Cardiac muscle cell (in vitro differentiated cells and primary cell): Measurements from ENCODE around the gene SESN1. TPM values are rescaled to one million over a fixed set of nuclear protein-coding genes. Genes with fewer than 3 reads are reported as not detected.
A peak's percentile ranks its signal among the peaks of the same experiment; 100 is the strongest.
"Not testable (repeated sequence)": the region's sequence is repeated elsewhere in the genome, so short reads cannot be mapped to it uniquely, and the experiment has no call there.

Experiments used
- DNase-seq, 2 donors: peaks; one replicate each; pipeline versions ENCODE4 v3.0.0 to v3.0.0-alpha.2; 2010 to 2017; ENCODE audit warnings: low read depth in 1 of 2, low spot score in 1 of 2
- H3K27ac ChIP-seq: fragments of 200-600 bp; sonication (generic); 2 replicates; pipeline ENCODE4 v1.5.1; 2016
- H3K27me3 ChIP-seq: fragments of 200-600 bp; sonication (generic); 2 replicates; pipeline ENCODE4 v1.6.0; 2016; ENCODE audit warnings: control low read depth
- H3K36me3 ChIP-seq: fragments of 200-600 bp; sonication (generic); 2 replicates; pipeline ENCODE4 v1.5.1; 2016; ENCODE audit warnings: control low read depth
- H3K4me1 ChIP-seq: fragments of 200-600 bp; sonication (generic); 2 replicates; pipeline ENCODE4 v1.8.1; 2017; ENCODE audit warnings: low read depth, mild to moderate bottlenecking, mixed run types
- H3K4me3 ChIP-seq: fragments of 200-600 bp; sonication (generic); 2 replicates; pipeline ENCODE4 v1.5.1; 2016; ENCODE audit warnings: mild to moderate bottlenecking
- H3K9me3 ChIP-seq: fragments of 200-600 bp; sonication (generic); 2 replicates; pipeline ENCODE4 v1.5.1; 2017; ENCODE audit warnings: low read depth, mild to moderate bottlenecking, control low read depth
- CTCF ChIP-seq: IDR thresholded peaks from 2 replicates; pipeline ENCODE4 v1.5.1; 2012; ENCODE audit warnings: low read depth, mild to moderate bottlenecking, low read length
- polyA plus RNA-seq: library from polyadenylated mRNA; unstranded; fragments of >200 nt; fragmentation: Nextera tagmentation; extraction: Ambion mirVana; gene quantifications from 2 replicates; pipeline ENCODE4 v1.2.1, GENCODE V29; 2016
- total RNA-seq: library from RNA; depleted of rRNA; stranded (reverse); fragments of >200 nt; gene quantifications from 2 replicates; pipeline ENCODE4 v1.2.3, GENCODE V29; 2016

SESN1 gene
- total RNA-seq (16.4 and 22.0 TPM in 2 replicates), polyA plus RNA-seq (17.9 and 21.5 TPM in 2 replicates)

- Histone ChIP-seq H3K27ac (peak within 1 kb of the TSS; percentile 98), H3K9me3 (no peaks in the 10 kb centered on the region), H3K27me3 (no peaks in the 10 kb centered on the region), H3K4me3 (peak within 1 kb of the TSS; percentile 67), H3K36me3 (no peaks in the 10 kb centered on the region), H3K4me1 (peaks cover 12% of the 10 kb centered on the region)
- peak; percentile 95 to 100 for DNase-seq
- TF ChIP-seq CTCF: no peak
Observed at GRCh38 chr6:109094416-109095035, at the start of gene SESN1. Gene SESN1 (minus strand): TSS chr6:109094846. CDS start chr6:109094073, 773 bp downstream.

GRCh38 chr6:109143191-109143590 is 48.5 kb upstream of the SESN1 start:
- TF ChIP-seq CTCF: no peak
- Histone ChIP-seq H3K27me3 (no peaks in the 10 kb centered on the region), H3K36me3 (peaks cover 3% of the 10 kb centered on the region), H3K27ac (no peak overlapping the region), H3K9me3 (no peaks in the 10 kb centered on the region), H3K4me3 (no peak overlapping the region), H3K4me1 (no peaks in the 10 kb centered on the region)
- DNase-seq: no peak

DNA sequence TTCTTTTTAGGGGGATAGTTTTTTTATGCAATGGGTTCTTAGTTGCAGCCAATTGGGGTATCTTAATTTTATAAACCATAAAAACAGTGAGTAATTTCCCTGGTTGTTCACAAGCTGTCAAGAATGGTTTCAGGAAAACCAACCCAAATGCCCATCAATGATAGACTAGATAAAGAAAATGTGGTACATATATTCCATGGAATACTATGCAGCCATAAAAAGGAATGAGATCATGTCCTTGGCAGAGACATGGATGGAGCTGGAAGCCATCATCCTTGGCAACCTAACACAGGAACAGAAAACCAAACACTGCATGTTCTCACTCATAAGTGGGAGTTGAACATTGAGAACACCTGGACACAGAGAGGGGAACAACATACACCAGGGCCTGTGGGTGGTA is 47.4 kb upstream of the SESN1 start:
- not testable (repeated sequence) for H3K27me3 ChIP-seq, H3K4me3 ChIP-seq, H3K9me3 ChIP-seq, H3K27ac ChIP-seq, H3K4me1 ChIP-seq, DNase-seq, H3K36me3 ChIP-seq

GRCh38 chr6:109139109-109139508 is 44.5 kb upstream of the SESN1 start:
- TF ChIP-seq CTCF: no peak
- peak in 1 of 2 donors; percentile 72 for DNase-seq
- no peaks in the 10 kb centered on the region for H3K27me3 ChIP-seq

DNA sequence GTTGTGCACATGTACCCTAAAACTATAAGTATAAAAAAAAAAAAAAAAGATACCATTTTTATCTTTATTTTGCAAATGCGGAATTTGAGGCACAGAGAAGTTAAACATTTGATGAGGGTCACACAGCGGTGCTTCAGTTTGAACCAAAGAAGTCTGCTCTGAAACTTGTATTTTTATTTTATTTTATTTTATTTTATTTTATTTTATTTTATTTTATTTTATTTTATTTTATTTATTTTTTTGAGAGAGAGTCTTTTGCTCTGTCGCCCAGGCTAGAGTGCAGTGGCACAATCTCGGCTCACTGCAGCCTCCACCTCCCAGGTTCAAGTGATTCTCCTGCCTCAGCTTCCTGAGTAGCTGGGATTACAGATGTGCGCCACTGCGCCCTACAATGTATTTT is 41.9 kb upstream of the SESN1 start:
- not testable (repeated sequence) for H3K27me3 ChIP-seq, H3K4me3 ChIP-seq, DNase-seq

More at GRCh38 chr6:109139109-109139508, 44.5 kb upstream of the SESN1 start:
- Histone ChIP-seq H3K36me3 (no peaks in the 10 kb centered on the region), H3K4me1 (no peaks in the 10 kb centered on the region), H3K9me3 (no peaks in the 10 kb centered on the region), H3K27ac (no peak overlapping the region), H3K4me3 (no peak overlapping the region)

GRCh38 chr6:109136039-109136438 is 41.4 kb upstream of the SESN1 start:
- not testable (repeated sequence) for H3K4me1 ChIP-seq, H3K27ac ChIP-seq, H3K27me3 ChIP-seq, DNase-seq, H3K9me3 ChIP-seq, H3K4me3 ChIP-seq, H3K36me3 ChIP-seq

More for the DNA sequence above, 41.9 kb upstream of the SESN1 start:
- H3K36me3 ChIP-seq, H3K4me1 ChIP-seq, H3K9me3 ChIP-seq, H3K27ac ChIP-seq: not testable (repeated sequence)

DNA sequence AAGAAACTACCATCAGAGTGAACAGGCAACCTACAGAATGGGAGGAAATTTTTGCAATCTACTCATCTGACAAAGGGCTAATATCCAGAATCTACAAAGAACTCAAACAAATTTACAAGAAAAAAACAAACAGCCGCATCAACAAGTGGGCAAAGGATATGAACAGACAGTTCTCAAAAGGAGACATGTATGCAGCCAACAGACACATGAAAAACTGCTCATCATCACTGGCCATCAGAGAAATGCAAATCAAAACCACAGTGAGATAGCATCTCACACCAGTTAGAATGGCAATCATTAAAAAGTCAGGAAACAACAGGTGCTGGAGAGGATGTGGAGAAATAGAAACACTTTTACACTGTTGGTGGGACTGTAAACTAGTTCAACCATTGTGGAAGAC is 41.0 kb upstream of the SESN1 start:
- H3K4me3 ChIP-seq, H3K4me1 ChIP-seq, H3K36me3 ChIP-seq, DNase-seq, H3K27me3 ChIP-seq, H3K9me3 ChIP-seq, H3K27ac ChIP-seq: not testable (repeated sequence)

DNA sequence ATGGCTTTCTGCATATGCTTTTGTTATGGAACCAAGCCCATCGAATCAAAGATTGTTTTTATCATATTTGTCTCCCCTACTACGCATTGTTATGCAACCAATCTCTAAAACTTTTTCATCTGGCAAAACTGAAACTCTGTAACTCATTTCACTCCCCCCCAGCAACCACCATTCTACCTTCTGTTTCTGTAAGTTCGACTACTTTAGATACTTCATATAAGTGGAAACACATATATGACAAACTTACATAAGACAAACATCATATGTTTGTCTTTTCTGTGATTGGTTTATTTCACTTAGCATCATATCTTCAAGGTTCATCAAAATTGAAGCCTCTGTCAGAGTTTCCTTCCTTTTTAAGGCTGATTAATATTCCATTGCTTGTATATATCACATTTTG is 35.4 kb upstream of the SESN1 start:
- Histone ChIP-seq H3K4me3 (no peak overlapping the region), H3K27me3 (no peaks in the 10 kb centered on the region), H3K36me3 (no peaks in the 10 kb centered on the region), H3K27ac (no peak overlapping the region), H3K9me3 (no peaks in the 10 kb centered on the region), H3K4me1 (no peaks in the 10 kb centered on the region)
- no peak for DNase-seq
- no peak for TF ChIP-seq CTCF
